Measurements from ENCODE around the gene OTULINL. TPM values are rescaled to one million over a fixed set of nuclear protein-coding genes. Genes with fewer than 3 reads are reported as not detected.

Gene OTULINL
- total RNA-seq, 4 donors from 2014 or later = 0.73 to 1.8 (median 0.96) TPM

DNA sequence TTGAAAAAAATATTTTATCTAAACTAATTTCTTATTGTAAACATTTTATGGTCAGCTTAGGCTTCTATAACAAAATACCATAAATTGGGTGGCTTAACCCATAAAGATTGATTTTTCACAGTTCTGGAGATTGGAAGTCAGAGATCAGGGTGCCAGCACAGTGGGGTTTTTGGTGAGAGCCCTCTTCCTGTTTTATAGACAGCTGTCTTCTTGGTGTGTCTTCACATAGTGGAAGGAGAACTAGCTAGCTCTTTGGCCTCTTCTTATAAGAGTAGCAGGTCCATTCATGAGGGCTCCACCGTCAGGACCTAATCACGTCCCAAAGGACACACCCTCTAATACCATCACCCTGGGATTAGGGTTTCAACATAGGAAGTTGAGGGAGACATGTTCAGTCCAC, 26.6 kb downstream of the OTULINL start:
- no peaks in the 10 kb centered on the region for H3K27me3 ChIP-seq
- H3K36me3 ChIP-seq = no peaks in the 10 kb centered on the region
- no peaks in the 10 kb centered on the region for H3K9me3 ChIP-seq
- intact Hi-C loops (cut with DNase I; ENCODE audit: low total_unique reads) (no loop called here), in situ Hi-C loops (cut with MboI; ENCODE audit: low sequenced_read_pairs in 4 of 4) (no loop called here)
- ATAC-seq (no peak), DNase-seq (no peak)
- no peaks in the 10 kb centered on the region for H3K4me1 ChIP-seq
- TF ChIP-seq POLR2A (IDR thresholded peaks at IDR 0.05) = no peak
- TF ChIP-seq CTCF (IDR thresholded peaks at IDR 0.05 in 4 of 5, conservative IDR thresholded peaks at IDR 0.05 in 1 of 5) = no peak
- no peak overlapping the region for H3K4me3 ChIP-seq
- H3K27ac ChIP-seq = no peak overlapping the region

DNA sequence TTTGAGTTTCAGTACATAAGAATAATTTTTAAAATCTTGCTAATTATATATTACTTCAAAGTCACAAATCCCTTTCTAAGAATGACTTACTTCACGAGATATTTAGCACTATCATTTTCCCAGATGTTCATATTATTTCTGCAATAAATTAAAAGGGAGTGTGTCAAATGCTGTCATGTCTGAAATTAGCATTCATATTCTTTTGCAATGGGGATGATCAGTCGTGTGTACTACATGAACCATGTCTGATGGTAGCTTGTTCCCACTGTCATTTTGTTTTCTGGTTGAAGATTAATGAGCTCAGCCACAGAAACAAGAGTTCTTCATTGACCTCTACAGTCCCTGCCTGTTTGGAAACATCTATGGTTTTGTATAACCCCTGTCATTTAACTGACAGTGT, 30.1 kb downstream of the OTULINL start:
- no peak overlapping the region for H3K4me3 ChIP-seq
- H3K27ac ChIP-seq = no peak overlapping the region
- H3K36me3 ChIP-seq = no peaks in the 10 kb centered on the region
- DNase-seq (no peak), ATAC-seq (no peak)
- H3K27me3 ChIP-seq = no peaks in the 10 kb centered on the region
- TF ChIP-seq CTCF (IDR thresholded peaks at IDR 0.05 in 4 of 5, conservative IDR thresholded peaks at IDR 0.05 in 1 of 5) (no peak), POLR2A (IDR thresholded peaks at IDR 0.05) (no peak)
- no peaks in the 10 kb centered on the region for H3K4me1 ChIP-seq
- H3K9me3 ChIP-seq = no peaks in the 10 kb centered on the region
- intact Hi-C loops (cut with DNase I; ENCODE audit: low total_unique reads) (no loop called here), in situ Hi-C loops (cut with MboI; ENCODE audit: low sequenced_read_pairs in 4 of 4) (no loop called here)

DNA sequence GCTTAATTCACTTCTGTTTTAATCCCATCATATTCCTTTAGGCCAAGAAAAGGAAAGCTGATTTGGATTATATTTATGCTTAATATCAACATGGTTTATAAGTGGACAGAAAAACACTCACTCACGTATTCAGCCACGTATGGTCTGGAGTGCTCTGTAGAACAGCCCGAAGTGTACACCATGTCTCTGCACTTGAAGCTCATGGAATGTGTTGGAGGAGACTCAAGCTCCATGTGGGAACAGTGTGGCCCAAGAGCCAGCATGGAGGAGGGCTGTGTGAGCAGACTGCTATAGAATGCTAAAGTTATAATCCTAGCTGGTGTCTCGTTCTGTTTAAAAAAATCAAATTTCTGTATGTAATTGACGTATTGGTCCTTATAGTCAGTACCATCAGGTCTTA, 32.9 kb downstream of the OTULINL start:
- in situ Hi-C loops (cut with MboI; ENCODE audit: low sequenced_read_pairs in 4 of 4) = no loop called here
- DNase-seq = no peak
- Histone ChIP-seq H3K4me3 (no peak overlapping the region), H3K4me1 (no peaks in the 10 kb centered on the region), H3K9me3 (no peaks in the 10 kb centered on the region), H3K27me3 (no peaks in the 10 kb centered on the region), H3K27ac (no peak overlapping the region), H3K36me3 (no peaks in the 10 kb centered on the region)
- no peak for TF ChIP-seq POLR2A (IDR thresholded peaks at IDR 0.05)
- no peak for TF ChIP-seq CTCF (IDR thresholded peaks at IDR 0.05 in 4 of 5, conservative IDR thresholded peaks at IDR 0.05 in 1 of 5)
- ATAC-seq = no peak
- intact Hi-C loops (cut with DNase I; ENCODE audit: low total_unique reads) = no loop called here

DNA sequence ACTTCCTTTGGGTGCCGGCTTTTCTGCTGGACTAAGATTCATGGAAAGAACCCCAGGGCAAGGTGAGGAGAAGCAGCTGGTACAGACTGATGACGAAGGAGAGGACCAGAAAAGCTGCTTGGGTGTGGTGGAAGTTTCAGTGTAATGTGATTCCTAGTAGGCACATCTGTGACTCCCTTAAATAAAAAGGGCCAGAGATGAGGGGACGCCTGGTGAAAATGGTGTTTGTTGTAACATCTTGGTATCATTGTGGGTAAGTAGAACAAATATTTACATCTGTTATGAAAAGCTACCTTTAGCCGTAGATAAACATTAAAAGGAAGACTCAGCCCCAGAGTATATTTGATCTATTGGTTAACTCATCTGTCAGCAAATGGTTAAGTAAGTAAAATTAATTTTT, 33.8 kb downstream of the OTULINL start:
- in situ Hi-C loops (cut with MboI; ENCODE audit: low sequenced_read_pairs in 4 of 4) = no loop called here
- intact Hi-C loops (cut with DNase I; ENCODE audit: low total_unique reads) = no loop called here
- Histone ChIP-seq H3K9me3 (no peaks in the 10 kb centered on the region), H3K27me3 (no peaks in the 10 kb centered on the region), H3K4me1 (no peaks in the 10 kb centered on the region), H3K4me3 (no peak overlapping the region), H3K27ac (no peak overlapping the region), H3K36me3 (no peaks in the 10 kb centered on the region)
- no peak for ATAC-seq
- DNase-seq = no peak
- no peak for TF ChIP-seq CTCF (IDR thresholded peaks at IDR 0.05 in 4 of 5, conservative IDR thresholded peaks at IDR 0.05 in 1 of 5)
- TF ChIP-seq POLR2A (IDR thresholded peaks at IDR 0.05) = no peak

GRCh38 chr5:14617441-14617840, 35.8 kb downstream of the OTULINL start:
- no peaks in the 10 kb centered on the region for H3K4me1 ChIP-seq
- no peak for ATAC-seq
- in situ Hi-C loops (cut with MboI; ENCODE audit: low sequenced_read_pairs in 4 of 4) = no loop called here
- no peaks in the 10 kb centered on the region for H3K9me3 ChIP-seq
- TF ChIP-seq CTCF (IDR thresholded peaks at IDR 0.05 in 4 of 5, conservative IDR thresholded peaks at IDR 0.05 in 1 of 5) (no peak), POLR2A (IDR thresholded peaks at IDR 0.05) (no peak)
- no peak for DNase-seq
- no peak overlapping the region for H3K27ac ChIP-seq
- intact Hi-C loops (cut with DNase I; ENCODE audit: low total_unique reads) = no loop called here
- no peaks in the 10 kb centered on the region for H3K27me3 ChIP-seq
- H3K4me3 ChIP-seq = no peak overlapping the region
- H3K36me3 ChIP-seq = no peaks in the 10 kb centered on the region
